HCT116 (cell line): Measurements from ENCODE around the gene FGD5. TPM values are rescaled to one million over a fixed set of nuclear protein-coding genes. Genes with fewer than 3 reads are reported as not detected.

ENCODE experiments used
- ATAC-seq: fragments of 200-7000 bp; cut with Tn5 transposase; 2 replicates; pipeline ENCODE4 v1.9.1; 2020; ENCODE audit warnings: mild to moderate bottlenecking, moderate library complexity
- BruUV-seq: library from RNA; stranded (reverse); fragments of 400-500 nt; replicated peaks from 2 replicates; lab custom pipeline; 2021; lab: Mats Ljungman, UMichigan
- CTCF ChIA-PET: fragments of 300-600 bp; sonication (Branson Sonifier 250); formaldehyde crosslinking; loops from one replicate; lab custom pipeline; 2021; ENCODE audit warnings: antibody characterized with exemption; lab: Charles Lee
- POLR2A ChIA-PET: fragments of 300-600, 350-600 bp; sonication (Branson Sonifier 250); formaldehyde crosslinking; loops from one replicate; lab custom pipeline; 2021; ENCODE audit warnings: antibody characterized with exemption; lab: Charles Lee
- RAD21 ChIA-PET, 2 experiments: fragments of 300-600 bp; sonication (Branson Sonifier 250); formaldehyde crosslinking; loops; one replicate each; lab custom pipeline; 2023; ENCODE audit warnings: low total read pairs in 2 of 2; ENCODE audit not compliant: uncharacterized antibody in 2 of 2, unreplicated experiment in 2 of 2, low non-redundant PET in 1 of 2; lab: Charles Lee
- DNase-seq: peaks from one replicate; pipeline ENCODE4 v3.0.0-alpha.2; 2010; ENCODE audit warnings: low read depth, low spot score
- H2AFZ ChIP-seq: fragments of 200-600 bp; shearing (Covaris generic), sonication (generic); 2 replicates; pipeline ENCODE4 v1.6.1; 2017; ENCODE audit warnings: low read depth, mixed run types, mixed read lengths, antibody characterized with exemption, low read length; ENCODE audit not compliant: poor library complexity, severe bottlenecking
- H3K27ac ChIP-seq: 2 replicates; pipeline ENCODE4 v1.5.1; 2012; ENCODE audit warnings: low read depth, low read length
- H3K27me3 ChIP-seq: fragments of 200-600 bp; sonication (generic); 2 replicates; pipeline ENCODE4 v1.6.1; 2016; ENCODE audit warnings: mixed run types, low read length, mixed read lengths; ENCODE audit not compliant: insufficient read depth
- H3K36me3 ChIP-seq, 2 experiments: fragments of 200-500 bp in 1 of 2; fragments of 200-600 bp in 1 of 2; sonication (Bioruptor generic) in 1 of 2; sonication (generic) in 1 of 2; 2 replicates each; pipeline versions ENCODE4 v1.5.1 to v1.6.1; 2014 to 2016; ENCODE audit warnings: low read length in 2 of 2, inconsistent platforms in 1 of 2, mixed read lengths in 1 of 2, mixed run types in 1 of 2; ENCODE audit not compliant: insufficient read depth in 2 of 2, control insufficient read depth in 1 of 2
- H3K4me1 ChIP-seq, 2 experiments: fragments of 200-600 bp in 1 of 2; sonication (generic) in 1 of 2; 2 replicates each; pipeline versions ENCODE4 v1.5.1 to v1.6.1; 2012 to 2017; ENCODE audit warnings: low read length in 2 of 2, inconsistent platforms in 1 of 2, mild to moderate bottlenecking in 1 of 2, mixed read lengths in 1 of 2, mixed run types in 1 of 2, moderate library complexity in 1 of 2; ENCODE audit not compliant: insufficient read depth in 2 of 2, control insufficient read depth in 1 of 2
- H3K4me2 ChIP-seq: fragments of 200-600 bp; sonication (generic); 2 replicates; pipeline ENCODE4 v1.6.1; 2017; ENCODE audit warnings: mixed run types, low read length, mixed read lengths
- H3K4me3 ChIP-seq, 2 experiments: fragments of 200-600 bp in 1 of 2; sonication (generic) in 1 of 2; replicated peaks in 1 of 2; 2 replicates each; pipeline ENCODE4 v1.5.1; 2011 to 2016; ENCODE audit warnings: low read length in 2 of 2, control low read depth in 1 of 2, low read depth in 1 of 2, mild to moderate bottlenecking in 1 of 2, mixed read lengths in 1 of 2, mixed run types in 1 of 2
- H3K79me2 ChIP-seq: fragments of 200-600 bp; sonication (generic); 2 replicates; pipeline ENCODE4 v1.6.1; 2017; ENCODE audit warnings: mild to moderate bottlenecking, mixed run types, low read length, moderate library complexity, mixed read lengths; ENCODE audit not compliant: insufficient read depth
- H3K9ac ChIP-seq: fragments of 200-600 bp; sonication (generic); 2 replicates; pipeline ENCODE4 v1.6.1; 2016; ENCODE audit warnings: low read length, mixed read lengths
- H3K9me2 ChIP-seq: fragments of 200-600 bp; sonication (generic), shearing (Covaris generic); 2 replicates; pipeline ENCODE4 v1.6.1; 2017; ENCODE audit warnings: mixed run types, mild to moderate bottlenecking, moderate library complexity; ENCODE audit not compliant: insufficient read depth
- H3K9me3 ChIP-seq, 2 experiments: fragments of 200-500 bp in 1 of 2; fragments of 200-600 bp in 1 of 2; sonication (Bioruptor generic) in 1 of 2; sonication (generic) in 1 of 2; 2 replicates each; pipeline ENCODE4 v1.6.1; 2014 to 2017; ENCODE audit warnings: low read length in 2 of 2, mixed read lengths in 2 of 2, inconsistent platforms in 1 of 2, low read depth in 1 of 2, mild to moderate bottlenecking in 1 of 2, mixed run types in 1 of 2, moderate library complexity in 1 of 2; ENCODE audit not compliant: control insufficient read depth in 1 of 2, insufficient read depth in 1 of 2
- H4K20me1 ChIP-seq: fragments of 200-600 bp; sonication (generic), shearing (Covaris generic); 2 replicates; pipeline ENCODE4 v1.6.1; 2017; ENCODE audit warnings: mixed run types, mild to moderate bottlenecking, moderate library complexity; ENCODE audit not compliant: insufficient read depth
- CBX3 ChIP-seq: IDR thresholded peaks from 2 replicates; pipeline ENCODE4 v1.6.1; 2012; ENCODE audit warnings: low read depth
- CTCF ChIP-seq, 3 experiments: fragments of 200-600 bp in 1 of 3; sonication (generic) in 1 of 3; IDR thresholded peaks in 2 of 3; conservative IDR thresholded peaks in 1 of 3; 2 replicates each; pipeline ENCODE4 v1.5.1; 2012 to 2017; ENCODE audit warnings: low read depth in 2 of 3, low read length in 2 of 3, antibody characterized with exemption in 1 of 3, borderline replicate concordance in 1 of 3, control low read depth in 1 of 3, mild to moderate bottlenecking in 1 of 3, mixed read lengths in 1 of 3, mixed run types in 1 of 3, moderate library complexity in 1 of 3; ENCODE audit not compliant: insufficient read depth in 1 of 3
- EGR1 ChIP-seq: IDR thresholded peaks from 2 replicates; pipeline ENCODE4 v1.6.1; 2012; ENCODE audit warnings: low read depth
- ELF1 ChIP-seq: IDR thresholded peaks from 2 replicates; pipeline ENCODE4 v1.6.1; 2012; ENCODE audit warnings: low read depth, borderline replicate concordance
- EZH2 ChIP-seq: fragments of 200-600 bp; sonication (generic); IDR thresholded peaks from 2 replicates; pipeline ENCODE4 v1.6.1; 2017; ENCODE audit warnings: antibody characterized with exemption, mixed run types
- EZH2phosphoT487 ChIP-seq: fragments of 200-600 bp; IDR thresholded peaks from 2 replicates; pipeline ENCODE4 v1.6.1; 2018; ENCODE audit warnings: antibody characterized with exemption, borderline replicate concordance
- JUND ChIP-seq: IDR thresholded peaks from 2 replicates; pipeline ENCODE4 v1.6.1; 2012
- MAX ChIP-seq: IDR thresholded peaks from 2 replicates; pipeline ENCODE4 v1.6.1; 2012
- POLR2A ChIP-seq: IDR thresholded peaks from 2 replicates; pipeline ENCODE4 v1.7.0; 2011; ENCODE audit warnings: borderline replicate concordance; ENCODE audit not compliant: insufficient read depth, insufficient read length; ENCODE audit errors: extremely low read depth
- RAD21 ChIP-seq: IDR thresholded peaks from 2 replicates; pipeline ENCODE4 v1.6.1; 2012; ENCODE audit warnings: low read depth, mild to moderate bottlenecking
- REST ChIP-seq: IDR thresholded peaks from 2 replicates; pipeline ENCODE4 v1.6.1; 2012; ENCODE audit warnings: low read depth
- SIN3A ChIP-seq: IDR thresholded peaks from 2 replicates; pipeline ENCODE4 v1.6.1; 2012; ENCODE audit warnings: low read depth
- SP1 ChIP-seq: IDR thresholded peaks from 2 replicates; pipeline ENCODE4 v1.6.1; 2012; ENCODE audit warnings: low read depth
- SRF ChIP-seq: IDR thresholded peaks from 2 replicates; pipeline ENCODE4 v1.6.1; 2012; ENCODE audit warnings: low read depth
- YY1 ChIP-seq: IDR thresholded peaks from 2 replicates; pipeline ENCODE4 v1.6.1; 2011; ENCODE audit warnings: low read length, low read depth, moderate library complexity, mild to moderate bottlenecking; ENCODE audit not compliant: insufficient replicate concordance; ENCODE audit errors: extremely low read depth
- ZBTB33 ChIP-seq: IDR thresholded peaks from 2 replicates; pipeline ENCODE4 v1.6.1; 2011; ENCODE audit warnings: mild to moderate bottlenecking, low read length, moderate library complexity; ENCODE audit not compliant: insufficient replicate concordance; ENCODE audit errors: extremely low read depth
- ZFX ChIP-seq: fragments of 450-650 bp; IDR thresholded peaks from 2 replicates; pipeline ENCODE4 v1.6.1; 2017
- intact Hi-C: fragments of 100-400 bp; cut with micrococcal nuclease; formaldehyde crosslinking; loops from 2 replicates; pipeline ENCODE4 v1.10.0; 2022
- total RNA-seq: library from RNA; stranded (reverse); gene quantifications from one replicate; pipeline ENCODE4 v1.2.1, GENCODE V29; 2021; ENCODE audit not compliant: unreplicated experiment
- TF ChIP-seq, protein P1 (sequence below): IDR thresholded peaks from 2 replicates; pipeline ENCODE4 v1.6.1; 2012

Gene FGD5
- total RNA-seq, 1 experiment from 2014 or later = 0.22 TPM

DNA sequence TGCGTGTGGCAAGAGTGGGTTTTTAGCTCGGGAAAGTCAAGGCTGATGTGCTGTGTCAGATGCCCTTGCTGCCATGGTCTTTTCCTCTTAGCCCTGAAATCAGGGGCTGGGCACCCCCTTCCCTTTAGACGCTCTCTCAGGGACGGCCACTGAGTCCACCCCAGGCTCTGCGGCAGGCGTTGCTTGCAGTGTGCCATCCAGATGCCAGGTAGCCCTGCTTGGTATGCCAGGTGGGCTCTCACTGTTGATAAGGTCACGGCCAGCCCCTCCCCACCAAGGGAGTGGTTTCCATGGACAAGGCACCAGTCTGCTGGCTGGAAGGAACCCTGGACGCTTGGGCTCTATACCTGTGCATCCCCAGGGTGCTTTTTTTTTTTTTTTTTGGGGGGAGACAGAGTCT is 24.6 kb downstream of the FGD5 start:
- ChIA-PET RAD21 (no interaction called here), POLR2A (no interaction called here), CTCF (no interaction called here)
- Histone ChIP-seq H3K27ac (no peak overlapping the region), H3K9me2 (no peaks in the 10 kb centered on the region), H3K27me3 (peaks cover 5% of the 10 kb centered on the region; the same call in 1 of the 2 replicates), H4K20me1 (no peaks in the 10 kb centered on the region), H3K9me3 (no peaks in the 10 kb centered on the region), H3K9ac (no peak overlapping the region), H2AFZ (no peak overlapping the region), H3K79me2 (no peaks in the 10 kb centered on the region), H3K4me1 (peaks cover 8 to 11% of the 10 kb centered on the region in 2 experiments), H3K4me2 (no peak overlapping the region), H3K36me3 (no peaks in the 10 kb centered on the region), H3K4me3 (no peak overlapping the region)
- BruUV-seq = no TSS peak
- intact Hi-C loops = no loop called here
- no peak for ATAC-seq
- no peak for TF ChIP-seq EZH2phosphoT487
- TF ChIP-seq EGR1 = no peak
- TF ChIP-seq ELF1 = no peak
- TF ChIP-seq EZH2 = no peak
- no peak for TF ChIP-seq ZFX
- TF ChIP-seq CBX3 = no peak
- no peak for TF ChIP-seq RAD21
- TF ChIP-seq, protein P1, sequence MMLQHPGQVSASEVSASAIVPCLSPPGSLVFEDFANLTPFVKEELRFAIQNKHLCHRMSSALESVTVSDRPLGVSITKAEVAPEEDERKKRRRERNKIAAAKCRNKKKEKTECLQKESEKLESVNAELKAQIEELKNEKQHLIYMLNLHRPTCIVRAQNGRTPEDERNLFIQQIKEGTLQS = no peak
- TF ChIP-seq POLR2A = no peak
- no peak for TF ChIP-seq SRF
- TF ChIP-seq JUND = no peak
- no peak for TF ChIP-seq CTCF (IDR thresholded peaks at IDR 0.05 in 2 of 3, conservative IDR thresholded peaks at IDR 0.05 in 1 of 3; ENCODE audit: borderline replicate concordance in 1 of 3, insufficient read depth in 1 of 3, low read depth in 2 of 3, low read length in 2 of 3)
- TF ChIP-seq YY1 = no peak
- TF ChIP-seq SP1 = no peak
- TF ChIP-seq REST = no peak
- TF ChIP-seq SIN3A = no peak
- no peak for TF ChIP-seq MAX
- no peak for TF ChIP-seq ZBTB33
- no peak for DNase-seq
